Measurements from ENCODE around the gene NCK2.

NCK2 gene

GRCh38 chr2:105744909-105745853 is at the start of gene NCK2:
Gene NCK2, plus strand, starts transcription at chr2:105744912. Its CDS starts 110,152 bp downstream, at chr2:105855064.
- in situ Hi-C loops (cut with HindIII; ENCODE audit: low sequenced_read_pairs), result no loop called here

GRCh38 chr2:105697781-105698449 is 46.8 kb upstream of the NCK2 start:
- in situ Hi-C loops (cut with HindIII; ENCODE audit: low sequenced_read_pairs), result no loop called here

- in situ Hi-C loops (cut with HindIII; ENCODE audit: low sequenced_read_pairs), result no loop called here
These were observed 45.9 kb upstream of the NCK2 start for GRCh38 chr2:105698820-105699219.

GRCh38 chr2:105701042-105701441 is 43.7 kb upstream of the NCK2 start:
- in situ Hi-C loops (cut with HindIII; ENCODE audit: low sequenced_read_pairs), result no loop called here

- in situ Hi-C loops (cut with HindIII; ENCODE audit: low sequenced_read_pairs), result no loop called here
These were observed 36.0 kb upstream of the NCK2 start for GRCh38 chr2:105708697-105709096.

- in situ Hi-C loops (cut with HindIII; ENCODE audit: low sequenced_read_pairs), result no loop called here
These were observed 33.3 kb upstream of the NCK2 start for GRCh38 chr2:105711394-105711793.

- in situ Hi-C loops (cut with HindIII; ENCODE audit: low sequenced_read_pairs), result no loop called here
These were observed 32.4 kb upstream of the NCK2 start for GRCh38 chr2:105712166-105712915.

GRCh38 chr2:105712981-105713596 is 31.6 kb upstream of the NCK2 start:
- in situ Hi-C loops (cut with HindIII; ENCODE audit: low sequenced_read_pairs), result no loop called here

GRCh38 chr2:105714141-105714540 is 30.6 kb upstream of the NCK2 start:
- in situ Hi-C loops (cut with HindIII; ENCODE audit: low sequenced_read_pairs), result no loop called here

- in situ Hi-C loops (cut with HindIII; ENCODE audit: low sequenced_read_pairs), result no loop called here
These were observed 25.7 kb upstream of the NCK2 start for GRCh38 chr2:105718846-105719481.

- in situ Hi-C loops (cut with HindIII; ENCODE audit: low sequenced_read_pairs), result no loop called here
These were observed 22.7 kb upstream of the NCK2 start for GRCh38 chr2:105721991-105722511.

- in situ Hi-C loops (cut with HindIII; ENCODE audit: low sequenced_read_pairs), result no loop called here
These were observed 21.9 kb upstream of the NCK2 start for GRCh38 chr2:105722726-105723297.

- in situ Hi-C loops (cut with HindIII; ENCODE audit: low sequenced_read_pairs), result no loop called here
These were observed 21.3 kb upstream of the NCK2 start for GRCh38 chr2:105723431-105723830.

- in situ Hi-C loops (cut with HindIII; ENCODE audit: low sequenced_read_pairs), result no loop called here
These were observed 19.3 kb upstream of the NCK2 start for GRCh38 chr2:105725388-105725787.

GRCh38 chr2:105730170-105730569 is 14.5 kb upstream of the NCK2 start:
- in situ Hi-C loops (cut with HindIII; ENCODE audit: low sequenced_read_pairs), result no loop called here

- in situ Hi-C loops (cut with HindIII; ENCODE audit: low sequenced_read_pairs), result no loop called here
These were observed 13.2 kb upstream of the NCK2 start for GRCh38 chr2:105731511-105731910.

- in situ Hi-C loops (cut with HindIII; ENCODE audit: low sequenced_read_pairs), result no loop called here
These were observed 12.6 kb upstream of the NCK2 start for GRCh38 chr2:105732101-105732500.

- in situ Hi-C loops (cut with HindIII; ENCODE audit: low sequenced_read_pairs), result no loop called here
These were observed 11.6 kb upstream of the NCK2 start for GRCh38 chr2:105732955-105733607.

- in situ Hi-C loops (cut with HindIII; ENCODE audit: low sequenced_read_pairs), result no loop called here
These were observed 10.8 kb upstream of the NCK2 start for GRCh38 chr2:105733875-105734274.

All from DLD1 (cell line).